Caco-2 (cell line): ENCODE data around the gene SCN4B. TPM values are rescaled to one million over a fixed set of nuclear protein-coding genes. Genes with fewer than 3 reads are reported as not detected.

Experiments used
- BruUV-seq: library from RNA; stranded (reverse); fragments of 400-500 nt; replicated peaks from 2 replicates; lab custom pipeline; 2021; lab: Mats Ljungman, UMichigan
- CTCF ChIA-PET: fragments of 300-600 bp; sonication (Branson Sonifier 250); formaldehyde crosslinking; loops from one replicate; lab custom pipeline; 2022; ENCODE audit warnings: antibody characterized with exemption; lab: Charles Lee
- POLR2A ChIA-PET: fragments of 300-600 bp; sonication (Branson Sonifier 250); formaldehyde crosslinking; loops from one replicate; lab custom pipeline; 2022; ENCODE audit warnings: antibody characterized with exemption; lab: Charles Lee
- DNase-seq, 2 experiments: peaks; one replicate each; pipeline versions ENCODE4 v3.0.0 to v3.0.0-alpha.2; 2020 to 2022
- H3K27me3 ChIP-seq: replicated peaks from 2 replicates; pipeline ENCODE4 v1.6.0; 2011; ENCODE audit warnings: low read length; ENCODE audit not compliant: control insufficient read depth, insufficient read depth
- H3K36me3 ChIP-seq: 2 replicates; pipeline ENCODE4 v1.5.1; 2011; ENCODE audit warnings: low read length; ENCODE audit not compliant: control insufficient read depth, insufficient read depth
- H3K4me1 ChIP-seq: fragments of 250-450 bp; sonication (Bioruptor Pico); 2 replicates; pipeline ENCODE4 v1.5.1; 2020; ENCODE audit warnings: mild to moderate bottlenecking
- H3K4me3 ChIP-seq: 2 replicates; pipeline ENCODE4 v1.5.1; 2011; ENCODE audit warnings: low read depth, mild to moderate bottlenecking, control low read depth, low read length
- H3K9me3 ChIP-seq: fragments of 250-450 bp; sonication (Bioruptor Pico); 2 replicates; pipeline ENCODE4 v1.5.1; 2020; ENCODE audit warnings: mild to moderate bottlenecking, moderate library complexity
- H3K27ac Mint-ChIP-seq: one replicate; pipeline ENCODE4 v1.8.0; 2022; ENCODE audit warnings: mixed read lengths; ENCODE audit not compliant: unreplicated experiment
- H3K27me3 Mint-ChIP-seq: one replicate; pipeline ENCODE4 v1.8.0; 2022; ENCODE audit warnings: mixed read lengths; ENCODE audit not compliant: insufficient read depth, unreplicated experiment
- H3K36me3 Mint-ChIP-seq: one replicate; pipeline ENCODE4 v1.8.0; 2022; ENCODE audit warnings: mild to moderate bottlenecking, mixed read lengths; ENCODE audit not compliant: insufficient read depth, unreplicated experiment
- H3K4me1 Mint-ChIP-seq: one replicate; pipeline ENCODE4 v1.8.0; 2022; ENCODE audit warnings: low read depth, mixed read lengths; ENCODE audit not compliant: unreplicated experiment
- H3K4me3 Mint-ChIP-seq: one replicate; pipeline ENCODE4 v1.8.0; 2022; ENCODE audit warnings: mild to moderate bottlenecking, moderate library complexity, mixed read lengths; ENCODE audit not compliant: unreplicated experiment
- H3K9me3 Mint-ChIP-seq: one replicate; pipeline ENCODE4 v1.8.0; 2022; ENCODE audit warnings: mixed read lengths; ENCODE audit not compliant: unreplicated experiment
- intact Hi-C: fragments of 100-400 bp; cut with micrococcal nuclease; formaldehyde crosslinking; loops from one replicate; pipeline ENCODE4 v1.10.0; 2022; ENCODE audit not compliant: unreplicated experiment
- total RNA-seq: library from RNA; stranded (reverse); gene quantifications from 2 replicates; pipeline ENCODE4 v1.2.3, GENCODE V29; 2022
- TF ChIP-seq, protein P1 (sequence below), 2 experiments: fragments of 200-600 bp in 1 of 2; IDR thresholded peaks; 1 replicate in 1 of 2; 2 replicates in 1 of 2; pipeline versions ENCODE4 v1.5.1 to v1.8.0; 2011 to 2022; ENCODE audit warnings: antibody characterized with exemption in 1 of 2, control low read depth in 1 of 2, inconsistent platforms in 1 of 2, low read depth in 1 of 2, low read length in 1 of 2, mild to moderate bottlenecking in 1 of 2, moderate library complexity in 1 of 2; ENCODE audit not compliant: insufficient read depth in 1 of 2, severe bottlenecking in 1 of 2, unreplicated experiment in 1 of 2

SCN4B gene
- total RNA-seq, 1 experiment from 2014 or later, result 0.70 TPM

DNA sequence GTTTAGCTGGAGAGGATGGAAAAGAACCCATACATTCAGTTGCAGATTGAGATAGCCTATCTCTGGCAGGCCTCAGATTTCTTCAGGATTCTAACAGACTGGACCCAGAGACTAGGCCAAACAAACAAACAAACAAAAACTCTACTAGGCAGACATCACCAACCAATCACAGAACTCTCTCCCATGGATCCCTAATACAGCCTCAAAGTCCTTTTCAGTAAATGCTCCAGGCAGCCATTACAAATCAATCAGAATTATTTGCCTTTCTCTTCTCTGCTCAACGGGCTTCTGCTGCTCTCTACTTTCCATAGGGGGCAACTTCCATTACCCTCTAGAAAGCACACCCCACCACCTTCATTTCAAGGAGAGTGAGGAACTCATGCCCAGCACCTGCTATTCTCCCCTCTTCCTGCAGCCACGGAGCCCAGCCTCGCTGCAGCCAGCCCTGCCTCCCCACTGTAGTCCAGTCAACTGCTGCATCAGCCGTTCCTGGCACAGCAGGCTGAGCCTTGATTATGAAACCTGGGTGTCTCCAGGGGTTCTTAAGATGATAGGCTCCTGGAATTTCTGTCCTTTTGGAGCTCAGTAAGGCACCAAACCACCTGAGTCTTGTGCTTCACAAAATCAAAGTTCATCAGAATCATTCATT lies 46.8 kb downstream of the SCN4B start:
- ChIA-PET POLR2A (interaction anchor here (1.0 kb wide), 1 partner anchor 18 kb away, joined by 3 read pairs; no protein-coding TSS in a partner anchor), CTCF (no interaction called here)
- BruUV-seq, result no TSS peak
- Mint-ChIP-seq H3K4me3 (no peak overlapping the region), H3K27ac (no peak overlapping the region), H3K4me1 (no peaks in the 10 kb centered on the region), H3K36me3 (no peaks in the 10 kb centered on the region), H3K9me3 (no peaks in the 10 kb centered on the region), H3K27me3 (no peaks in the 10 kb centered on the region)
- Histone ChIP-seq H3K27me3 (no peaks in the 10 kb centered on the region), H3K36me3 (0 out of 2 replicates have a peak, but pooled peaks cover 1% of the 10 kb centered on the region), H3K9me3 (no peaks in the 10 kb centered on the region), H3K4me1 (no peaks in the 10 kb centered on the region), H3K4me3 (no peak overlapping the region)
- TF ChIP-seq, protein P1, sequence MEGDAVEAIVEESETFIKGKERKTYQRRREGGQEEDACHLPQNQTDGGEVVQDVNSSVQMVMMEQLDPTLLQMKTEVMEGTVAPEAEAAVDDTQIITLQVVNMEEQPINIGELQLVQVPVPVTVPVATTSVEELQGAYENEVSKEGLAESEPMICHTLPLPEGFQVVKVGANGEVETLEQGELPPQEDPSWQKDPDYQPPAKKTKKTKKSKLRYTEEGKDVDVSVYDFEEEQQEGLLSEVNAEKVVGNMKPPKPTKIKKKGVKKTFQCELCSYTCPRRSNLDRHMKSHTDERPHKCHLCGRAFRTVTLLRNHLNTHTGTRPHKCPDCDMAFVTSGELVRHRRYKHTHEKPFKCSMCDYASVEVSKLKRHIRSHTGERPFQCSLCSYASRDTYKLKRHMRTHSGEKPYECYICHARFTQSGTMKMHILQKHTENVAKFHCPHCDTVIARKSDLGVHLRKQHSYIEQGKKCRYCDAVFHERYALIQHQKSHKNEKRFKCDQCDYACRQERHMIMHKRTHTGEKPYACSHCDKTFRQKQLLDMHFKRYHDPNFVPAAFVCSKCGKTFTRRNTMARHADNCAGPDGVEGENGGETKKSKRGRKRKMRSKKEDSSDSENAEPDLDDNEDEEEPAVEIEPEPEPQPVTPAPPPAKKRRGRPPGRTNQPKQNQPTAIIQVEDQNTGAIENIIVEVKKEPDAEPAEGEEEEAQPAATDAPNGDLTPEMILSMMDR (IDR thresholded peaks at IDR 0.05; ENCODE audit: insufficient read depth in 1 of 2, low read depth in 1 of 2, low read length in 1 of 2, severe bottlenecking in 1 of 2, unreplicated experiment in 1 of 2), result no peak
- no peak for DNase-seq
- intact Hi-C loops, result no loop called here

DNA sequence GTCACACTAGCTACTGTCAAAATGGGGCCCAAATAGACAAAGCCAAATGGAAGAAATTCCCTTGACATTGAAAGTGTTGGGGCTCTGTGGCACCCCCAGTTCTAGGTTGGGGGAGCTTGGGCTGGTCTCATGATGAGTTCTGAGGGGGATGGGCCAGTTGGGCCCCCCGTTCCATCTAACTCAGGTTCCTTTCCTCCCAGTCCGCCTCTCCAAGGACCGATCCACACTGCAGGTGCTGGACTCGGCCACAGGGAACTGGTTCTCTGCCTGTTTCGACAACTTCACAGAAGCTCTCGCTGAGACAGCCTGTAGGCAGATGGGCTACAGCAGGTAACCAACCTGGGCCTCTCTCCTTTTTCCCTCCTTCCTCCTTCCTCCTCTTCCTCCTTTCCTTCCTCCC lies 48.1 kb downstream of the SCN4B start:
- H3K9me3 ChIP-seq, result no peaks in the 10 kb centered on the region
- H3K36me3 ChIP-seq, result 0 out of 2 replicates have a peak, but pooled peaks cover 1% of the 10 kb centered on the region
- no peaks in the 10 kb centered on the region for H3K36me3 Mint-ChIP-seq
- no peaks in the 10 kb centered on the region for H3K4me1 ChIP-seq
- no peaks in the 10 kb centered on the region for H3K4me1 Mint-ChIP-seq
- CTCF ChIA-PET, result no interaction called here
- H3K27me3 Mint-ChIP-seq, result no peaks in the 10 kb centered on the region
- no TSS peak for BruUV-seq
- POLR2A ChIA-PET, result no interaction called here
- no peaks in the 10 kb centered on the region for H3K9me3 Mint-ChIP-seq
- DNase-seq, result no peak
- no peak overlapping the region for H3K27ac Mint-ChIP-seq
- no peaks in the 10 kb centered on the region for H3K27me3 ChIP-seq
- H3K4me3 ChIP-seq, result no peak overlapping the region
- intact Hi-C loops, result no loop called here
- TF ChIP-seq, protein P1 (IDR thresholded peaks at IDR 0.05; ENCODE audit: insufficient read depth in 1 of 2, low read depth in 1 of 2, low read length in 1 of 2, severe bottlenecking in 1 of 2, unreplicated experiment in 1 of 2), result no peak
- no peak overlapping the region for H3K4me3 Mint-ChIP-seq

DNA sequence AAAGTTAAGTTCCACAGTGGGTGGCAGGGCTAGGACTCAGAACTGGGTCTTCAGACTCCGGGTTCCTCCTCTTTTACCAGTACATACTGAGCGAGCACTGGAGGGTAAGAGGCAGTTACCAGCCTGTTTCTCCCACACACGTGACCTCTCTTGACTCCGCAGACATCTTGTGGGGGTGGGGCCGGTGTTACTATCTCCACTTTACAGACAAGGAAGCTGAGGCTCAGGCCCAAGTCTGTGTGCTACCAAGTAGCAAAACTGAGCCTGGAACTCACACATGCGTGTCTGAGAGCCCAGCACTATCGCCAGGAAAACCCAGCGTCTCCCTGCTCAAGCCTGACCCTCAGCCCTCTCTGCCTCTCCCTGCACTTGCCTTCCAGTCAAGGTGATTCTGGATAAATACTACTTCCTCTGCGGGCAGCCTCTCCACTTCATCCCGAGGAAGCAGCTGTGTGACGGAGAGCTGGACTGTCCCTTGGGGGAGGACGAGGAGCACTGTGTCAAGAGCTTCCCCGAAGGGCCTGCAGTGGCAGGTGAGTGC lies 49.8 kb downstream of the SCN4B start:
- Histone ChIP-seq H3K4me3 (no peak overlapping the region), H3K9me3 (no peaks in the 10 kb centered on the region), H3K4me1 (peaks cover 8% of the 10 kb centered on the region), H3K27me3 (no peaks in the 10 kb centered on the region), H3K36me3 (0 out of 2 replicates have a peak, but pooled peaks cover 4% of the 10 kb centered on the region)
- Mint-ChIP-seq H3K4me1 (peaks cover 6% of the 10 kb centered on the region), H3K36me3 (no peaks in the 10 kb centered on the region), H3K9me3 (no peaks in the 10 kb centered on the region), H3K27me3 (no peaks in the 10 kb centered on the region), H3K4me3 (no peak overlapping the region), H3K27ac (no peak overlapping the region)
- CTCF ChIA-PET, result no interaction called here
- no TSS peak for BruUV-seq
- no peak for DNase-seq
- TF ChIP-seq, protein P1 (IDR thresholded peaks at IDR 0.05; ENCODE audit: insufficient read depth in 1 of 2, low read depth in 1 of 2, low read length in 1 of 2, severe bottlenecking in 1 of 2, unreplicated experiment in 1 of 2), result no peak
- POLR2A ChIA-PET, result interaction anchor here (0.6 kb wide), 1 partner anchor 14 kb away, joined by 3 read pairs; no protein-coding TSS in a partner anchor
- intact Hi-C loops, result no loop called here
